Type B pancreatic cell (in vitro differentiated cells): ENCODE measurements around the gene PLBD2. TPM values are rescaled to one million over a fixed set of nuclear protein-coding genes. Genes with fewer than 3 reads are reported as not detected.

Experiments used
- DNase-seq: peaks from one replicate; pipeline ENCODE4 v3.0.0; 2021; ENCODE audit warnings: mixed read lengths; ENCODE audit not compliant: unreplicated experiment; ENCODE audit errors: extremely low spot score
- H3K27ac Mint-ChIP-seq: 2 replicates; pipeline ENCODE4 v1.8.0; 2021; ENCODE audit warnings: mild to moderate bottlenecking, mixed read lengths
- H3K27me3 Mint-ChIP-seq: 2 replicates; pipeline ENCODE4 v1.8.0; 2021; ENCODE audit warnings: mixed read lengths
- H3K36me3 Mint-ChIP-seq: 2 replicates; pipeline ENCODE4 v1.8.0; 2021; ENCODE audit warnings: mixed read lengths
- H3K4me1 Mint-ChIP-seq: one replicate; pipeline ENCODE4 v1.8.0; 2021; ENCODE audit warnings: mixed read lengths; ENCODE audit not compliant: unreplicated experiment
- H3K4me3 Mint-ChIP-seq: 2 replicates; pipeline ENCODE4 v1.8.0; 2021; ENCODE audit warnings: mild to moderate bottlenecking, mixed read lengths
- H3K9me3 Mint-ChIP-seq: 2 replicates; pipeline ENCODE4 v1.8.0; 2021; ENCODE audit warnings: mixed read lengths
- CTCF ChIP-seq: fragments of 200-600 bp; sonication (generic); conservative IDR thresholded peaks from 2 replicates; pipeline ENCODE4 v1.5.0; 2021; ENCODE audit warnings: antibody characterized with exemption, mild to moderate bottlenecking
- total RNA-seq: library from RNA; stranded (reverse); gene quantifications from 2 replicates; pipeline ENCODE4 v1.2.1, GENCODE V29; 2021; ENCODE audit warnings: low replicate concordance

PLBD2 gene
- total RNA-seq, 1 donor from 2014 or later: 39.0 TPM

- no peak for TF ChIP-seq CTCF
- Mint-ChIP-seq H3K4me1 (no peaks in the 10 kb centered on the region), H3K27me3 (peaks cover 5% of the 10 kb centered on the region), H3K9me3 (no peaks in the 10 kb centered on the region), H3K36me3 (no peaks in the 10 kb centered on the region), H3K4me3 (no peak overlapping the region), H3K27ac (no peak overlapping the region)
- no peak for DNase-seq
These were observed 35.4 kb downstream of the PLBD2 start for GRCh38 chr12:113393749-113394148.

DNA sequence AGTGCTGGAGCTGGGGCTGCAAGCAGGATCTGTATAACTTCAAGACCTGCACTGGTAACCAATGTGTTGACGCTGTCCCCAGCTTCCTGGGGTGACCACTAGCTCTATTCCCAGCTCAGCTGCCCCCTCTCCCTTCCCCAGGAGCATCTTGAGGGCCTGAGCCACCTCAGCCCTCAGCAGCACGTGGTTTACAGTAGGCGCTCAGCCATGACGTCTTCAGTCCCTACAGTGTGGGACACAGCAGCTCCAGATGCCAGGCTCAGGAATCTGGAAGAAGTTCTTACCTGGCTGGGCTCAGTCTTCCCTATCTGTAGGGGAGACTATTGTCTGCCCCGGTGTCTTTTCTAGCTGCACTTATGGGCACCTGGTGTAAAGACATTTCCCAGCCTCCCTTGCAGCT lies 36.7 kb downstream of the PLBD2 start:
- peaks cover 5% of the 10 kb centered on the region for H3K27me3 Mint-ChIP-seq
- H3K9me3 Mint-ChIP-seq: no peaks in the 10 kb centered on the region
- H3K4me1 Mint-ChIP-seq: no peaks in the 10 kb centered on the region
- TF ChIP-seq CTCF: no peak
- no peak overlapping the region for H3K27ac Mint-ChIP-seq
- DNase-seq: no peak
- H3K4me3 Mint-ChIP-seq: no peak overlapping the region
- H3K36me3 Mint-ChIP-seq: no peaks in the 10 kb centered on the region

DNA sequence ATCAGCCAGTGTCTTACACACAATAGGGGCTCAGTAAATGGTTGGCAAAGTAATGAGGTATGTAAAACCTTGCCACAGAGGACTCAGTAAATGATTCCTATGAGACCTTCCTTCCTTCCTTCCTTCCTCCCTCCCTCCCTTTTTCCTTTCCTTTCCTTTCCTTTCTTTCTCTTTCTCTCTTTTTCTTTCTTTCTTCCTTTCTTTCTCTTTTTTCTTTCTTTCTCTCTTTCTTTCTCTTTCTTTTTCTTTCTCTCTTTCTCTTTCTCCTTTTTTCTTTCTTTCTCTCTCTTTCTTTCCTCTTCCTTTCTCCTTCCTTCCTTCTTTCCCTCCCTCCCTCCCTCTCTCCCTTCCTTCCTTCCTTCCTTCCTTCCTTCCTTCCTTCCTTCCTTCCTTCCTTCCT lies 37.8 kb downstream of the PLBD2 start:
- Mint-ChIP-seq H3K4me3 (no peak overlapping the region), H3K9me3 (no peaks in the 10 kb centered on the region), H3K27me3 (peaks cover 5% of the 10 kb centered on the region), H3K27ac (no peak overlapping the region), H3K36me3 (no peaks in the 10 kb centered on the region), H3K4me1 (no peaks in the 10 kb centered on the region)
- no peak for DNase-seq
- TF ChIP-seq CTCF: no peak

DNA sequence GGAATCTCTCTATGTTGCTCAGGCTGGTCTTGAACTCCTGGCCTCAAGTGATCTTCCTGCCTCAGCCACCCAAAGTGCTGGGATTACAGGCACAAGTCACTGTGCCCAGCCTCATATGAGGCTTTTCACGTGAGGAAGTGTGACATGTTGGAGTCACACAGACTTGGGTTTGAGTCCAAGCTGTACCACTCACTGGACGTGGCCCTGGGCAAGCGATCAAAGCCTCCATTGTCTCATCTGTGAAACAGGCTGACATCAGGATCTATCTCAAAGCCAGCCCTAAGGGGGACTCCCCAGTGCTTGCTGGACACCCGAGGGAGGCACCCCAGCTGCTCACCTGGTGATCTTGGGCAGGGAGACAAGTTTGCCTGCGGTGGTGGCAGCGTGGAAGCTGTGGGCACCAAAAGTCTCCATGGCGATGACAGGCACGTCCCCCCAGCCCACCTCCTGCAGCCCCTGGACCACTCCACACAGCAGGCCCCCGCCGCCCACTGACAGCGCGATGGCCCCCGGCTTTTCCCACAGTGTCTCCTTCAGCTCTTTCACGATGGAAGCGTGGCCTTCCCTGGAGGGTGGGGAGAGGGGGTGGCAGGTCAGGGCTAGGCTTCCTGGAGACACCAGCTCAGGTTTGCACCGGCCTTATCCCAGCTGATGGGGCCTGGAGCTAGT lies 38.6 kb downstream of the PLBD2 start:
- Mint-ChIP-seq H3K27me3 (peaks cover 5% of the 10 kb centered on the region), H3K36me3 (no peaks in the 10 kb centered on the region), H3K4me1 (no peaks in the 10 kb centered on the region), H3K9me3 (no peaks in the 10 kb centered on the region), H3K27ac (no peak overlapping the region), H3K4me3 (no peak overlapping the region)
- DNase-seq: no peak
- no peak for TF ChIP-seq CTCF

DNA sequence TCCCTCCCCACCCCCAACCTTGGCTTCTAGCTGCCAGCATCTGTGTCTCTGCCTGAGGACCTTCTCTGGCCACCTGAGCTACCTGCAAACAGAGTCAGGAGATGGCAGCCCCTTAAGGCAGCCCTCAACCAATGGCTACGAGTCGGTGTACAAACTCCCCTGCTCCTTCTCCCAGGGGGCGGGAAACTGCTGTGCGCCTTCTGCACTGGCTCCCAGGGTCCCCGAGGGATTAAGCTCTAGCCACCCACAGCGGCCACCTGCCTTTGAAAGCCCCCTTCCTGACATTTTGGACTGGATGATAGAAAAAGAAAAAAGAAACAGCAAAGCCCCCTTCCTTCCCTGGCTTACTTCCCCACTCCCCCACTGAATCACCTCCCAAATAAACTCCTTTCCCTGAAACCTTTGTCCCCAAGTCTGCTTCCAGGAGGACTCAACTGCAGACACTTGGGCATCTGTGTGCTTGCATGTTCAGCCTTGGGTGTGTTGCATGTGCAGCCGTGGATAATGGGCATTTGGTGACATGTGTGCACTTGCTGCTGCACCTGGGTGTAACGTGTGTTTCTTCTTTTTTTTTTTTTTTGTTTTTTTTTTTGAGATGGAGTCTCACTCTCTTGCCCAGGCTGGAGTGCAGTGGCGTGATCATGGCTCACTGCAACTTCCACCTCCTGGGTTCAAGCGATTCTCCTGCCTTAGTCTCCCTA lies 39.3 kb downstream of the PLBD2 start:
- no peaks in the 10 kb centered on the region for H3K36me3 Mint-ChIP-seq
- TF ChIP-seq CTCF: no peak

More for the DNA sequence above, 39.3 kb downstream of the PLBD2 start:
- no peak overlapping the region for H3K4me3 Mint-ChIP-seq
- DNase-seq: no peak
- H3K9me3 Mint-ChIP-seq: no peaks in the 10 kb centered on the region
- H3K4me1 Mint-ChIP-seq: no peaks in the 10 kb centered on the region
- no peak overlapping the region for H3K27ac Mint-ChIP-seq
- H3K27me3 Mint-ChIP-seq: peaks cover 5% of the 10 kb centered on the region
